Measurements from ENCODE around the gene ADPRM.

- TF ChIP-seq, protein P1, sequence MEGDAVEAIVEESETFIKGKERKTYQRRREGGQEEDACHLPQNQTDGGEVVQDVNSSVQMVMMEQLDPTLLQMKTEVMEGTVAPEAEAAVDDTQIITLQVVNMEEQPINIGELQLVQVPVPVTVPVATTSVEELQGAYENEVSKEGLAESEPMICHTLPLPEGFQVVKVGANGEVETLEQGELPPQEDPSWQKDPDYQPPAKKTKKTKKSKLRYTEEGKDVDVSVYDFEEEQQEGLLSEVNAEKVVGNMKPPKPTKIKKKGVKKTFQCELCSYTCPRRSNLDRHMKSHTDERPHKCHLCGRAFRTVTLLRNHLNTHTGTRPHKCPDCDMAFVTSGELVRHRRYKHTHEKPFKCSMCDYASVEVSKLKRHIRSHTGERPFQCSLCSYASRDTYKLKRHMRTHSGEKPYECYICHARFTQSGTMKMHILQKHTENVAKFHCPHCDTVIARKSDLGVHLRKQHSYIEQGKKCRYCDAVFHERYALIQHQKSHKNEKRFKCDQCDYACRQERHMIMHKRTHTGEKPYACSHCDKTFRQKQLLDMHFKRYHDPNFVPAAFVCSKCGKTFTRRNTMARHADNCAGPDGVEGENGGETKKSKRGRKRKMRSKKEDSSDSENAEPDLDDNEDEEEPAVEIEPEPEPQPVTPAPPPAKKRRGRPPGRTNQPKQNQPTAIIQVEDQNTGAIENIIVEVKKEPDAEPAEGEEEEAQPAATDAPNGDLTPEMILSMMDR (conservative IDR thresholded peaks at IDR 0.05) = no peak
- no peak for TF ChIP-seq ZFX (IDR thresholded peaks at IDR 0.05)
Measured at GRCh38 chr17:10750210-10750609, 52.8 kb downstream of the ADPRM start.

All from C4-2B (cell line).